K562 (cell line): ENCODE data around the gene MRPL42.

Source experiments
- SMC3 ChIP-seq: conservative IDR thresholded peaks from 2 replicates; pipeline ENCODE4 v1.6.1; 2011; ENCODE audit warnings: low read depth, low read length, improper control_type of control experiment; ENCODE audit not compliant: insufficient read depth
- ZNF318 ChIP-seq, 2 experiments: fragments of 450-650 bp; IDR thresholded peaks; 2 replicates each; pipeline ENCODE4 v1.6.1; 2016; ENCODE audit warnings: mild to moderate bottlenecking in 2 of 2, borderline replicate concordance in 1 of 2, low read depth in 1 of 2, moderate library complexity in 1 of 2

GRCh38 chr12:93502802-93503623 lies 35.7 kb downstream of the MRPL42 start:
- peak; percentile 72 for TF ChIP-seq SMC3
- TF ChIP-seq ZNF318 (IDR thresholded peaks at IDR 0.05; ENCODE audit: borderline replicate concordance in 1 of 2, low read depth in 1 of 2): no peak
